ENCODE results near the gene RNF5. TPM values are rescaled to one million over a fixed set of nuclear protein-coding genes. Genes with fewer than 3 reads are reported as not detected.

The RNF5 gene
- polyA plus RNA-seq, 1 donor from 2014 or later = 369 TPM

DNA sequence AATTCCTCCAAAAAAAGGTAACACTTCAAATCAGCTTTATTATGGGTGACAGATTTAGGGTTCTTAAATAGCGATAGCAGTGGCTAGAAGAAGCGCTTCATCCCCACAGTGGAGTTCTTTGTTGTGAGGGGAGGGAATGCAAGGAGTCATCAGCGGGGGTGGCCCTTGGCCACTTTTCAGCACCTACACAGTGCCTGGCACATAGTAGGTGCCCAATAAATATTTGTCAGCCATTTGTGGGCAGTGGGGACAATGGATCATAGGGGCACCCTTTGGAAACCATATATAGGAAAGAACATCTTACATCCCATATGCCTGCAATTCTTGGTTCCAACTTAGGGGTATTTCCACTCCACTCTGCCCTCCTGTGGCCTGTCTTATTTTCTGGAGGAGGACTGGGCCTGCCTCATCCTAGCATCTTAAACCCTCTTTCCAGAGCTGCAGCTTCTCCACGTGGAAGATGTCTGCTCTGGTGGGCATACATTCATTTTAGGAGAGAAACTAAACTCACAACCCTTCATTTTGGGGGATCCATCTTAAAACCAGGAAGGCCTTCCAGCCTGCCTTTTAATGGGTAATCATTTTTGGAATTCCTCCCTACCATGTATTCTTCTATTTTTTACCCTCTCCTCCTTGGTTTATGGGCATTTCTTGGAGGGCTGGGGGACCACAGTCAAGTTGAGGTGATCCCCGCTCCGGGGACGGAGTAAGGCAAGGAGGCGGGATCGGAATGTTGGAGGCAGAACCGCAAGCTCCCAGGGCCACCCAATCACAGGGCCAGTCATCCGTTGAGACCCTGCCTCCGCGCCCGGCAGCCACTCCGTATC, 16.8 kb downstream of the RNF5 start:
- Histone ChIP-seq H3K4me3 (ENCODE audit: low read length) (peak overlapping the region; percentile 82), H2AFZ (ENCODE audit: low read depth, low read length) (peak overlapping the region; percentile 23), H3K9me3 (ENCODE audit: low read length) (no peaks in the 10 kb centered on the region), H3K4me2 (ENCODE audit: low read length) (peak overlapping the region; percentile 96), H4K20me1 (ENCODE audit: insufficient read depth) (no peaks in the 10 kb centered on the region), H3K79me2 (replicated peaks; ENCODE audit: insufficient read depth, low read length) (peaks cover 8% of the 10 kb centered on the region), H3K27ac (ENCODE audit: low read length) (peak overlapping the region; percentile 100), H3K36me3 (ENCODE audit: insufficient read depth, low read length) (no peaks in the 10 kb centered on the region), H3K9me2 (ENCODE audit: insufficient read depth, low read length) (no peaks in the 10 kb centered on the region), H3F3A (ENCODE audit: insufficient read depth, low read length, poor library complexity, severe bottlenecking) (peaks cover 5% of the 10 kb centered on the region), H3K9ac (ENCODE audit: low read length) (peak overlapping the region; percentile 100), H3K27me3 (ENCODE audit: insufficient read depth, low read depth, low read length) (no peaks in the 10 kb centered on the region)
- TF ChIP-seq RAD21 (conservative IDR thresholded peaks at IDR 0.05) = peak; percentile 71
- TF ChIP-seq MXI1 (conservative IDR thresholded peaks at IDR 0.05; ENCODE audit: poor library complexity, severe bottlenecking) = peak; percentile 56
- peak; percentile 81 for TF ChIP-seq CTCF (IDR thresholded peaks at IDR 0.05; ENCODE audit: poor library complexity, severe bottlenecking)
- TF ChIP-seq SMC3 (conservative IDR thresholded peaks at IDR 0.05; ENCODE audit: poor library complexity) = peak; percentile 85
- no peak for TF ChIP-seq TAF1 (IDR thresholded peaks at IDR 0.05; ENCODE audit: low read depth)
- TF ChIP-seq, protein P1, sequence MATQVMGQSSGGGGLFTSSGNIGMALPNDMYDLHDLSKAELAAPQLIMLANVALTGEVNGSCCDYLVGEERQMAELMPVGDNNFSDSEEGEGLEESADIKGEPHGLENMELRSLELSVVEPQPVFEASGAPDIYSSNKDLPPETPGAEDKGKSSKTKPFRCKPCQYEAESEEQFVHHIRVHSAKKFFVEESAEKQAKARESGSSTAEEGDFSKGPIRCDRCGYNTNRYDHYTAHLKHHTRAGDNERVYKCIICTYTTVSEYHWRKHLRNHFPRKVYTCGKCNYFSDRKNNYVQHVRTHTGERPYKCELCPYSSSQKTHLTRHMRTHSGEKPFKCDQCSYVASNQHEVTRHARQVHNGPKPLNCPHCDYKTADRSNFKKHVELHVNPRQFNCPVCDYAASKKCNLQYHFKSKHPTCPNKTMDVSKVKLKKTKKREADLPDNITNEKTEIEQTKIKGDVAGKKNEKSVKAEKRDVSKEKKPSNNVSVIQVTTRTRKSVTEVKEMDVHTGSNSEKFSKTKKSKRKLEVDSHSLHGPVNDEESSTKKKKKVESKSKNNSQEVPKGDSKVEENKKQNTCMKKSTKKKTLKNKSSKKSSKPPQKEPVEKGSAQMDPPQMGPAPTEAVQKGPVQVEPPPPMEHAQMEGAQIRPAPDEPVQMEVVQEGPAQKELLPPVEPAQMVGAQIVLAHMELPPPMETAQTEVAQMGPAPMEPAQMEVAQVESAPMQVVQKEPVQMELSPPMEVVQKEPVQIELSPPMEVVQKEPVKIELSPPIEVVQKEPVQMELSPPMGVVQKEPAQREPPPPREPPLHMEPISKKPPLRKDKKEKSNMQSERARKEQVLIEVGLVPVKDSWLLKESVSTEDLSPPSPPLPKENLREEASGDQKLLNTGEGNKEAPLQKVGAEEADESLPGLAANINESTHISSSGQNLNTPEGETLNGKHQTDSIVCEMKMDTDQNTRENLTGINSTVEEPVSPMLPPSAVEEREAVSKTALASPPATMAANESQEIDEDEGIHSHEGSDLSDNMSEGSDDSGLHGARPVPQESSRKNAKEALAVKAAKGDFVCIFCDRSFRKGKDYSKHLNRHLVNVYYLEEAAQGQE (IDR thresholded peaks at IDR 0.05; ENCODE audit: borderline replicate concordance) = no peak
- TF ChIP-seq EP300 (conservative IDR thresholded peaks at IDR 0.05; ENCODE audit: poor library complexity, severe bottlenecking) = no peak
- TF ChIP-seq POLR2AphosphoS5 (IDR thresholded peaks at IDR 0.05) = peak; percentile 92
- no peak for TF ChIP-seq EZH2 (IDR thresholded peaks at IDR 0.05; ENCODE audit: borderline replicate concordance, insufficient read depth, low read length, poor library complexity, severe bottlenecking)

GRCh38 chr6:32195652-32195901, 17.4 kb downstream of the RNF5 start:
- H3K4me3 ChIP-seq (ENCODE audit: low read length) = peak overlapping the region; percentile 82
- H2AFZ ChIP-seq (ENCODE audit: low read depth, low read length) = peak overlapping the region; percentile 40
- no peaks in the 10 kb centered on the region for H3K9me3 ChIP-seq (ENCODE audit: low read length)
- H3K27ac ChIP-seq (ENCODE audit: low read length) = peak overlapping the region; percentile 100
- H4K20me1 ChIP-seq (ENCODE audit: insufficient read depth) = no peaks in the 10 kb centered on the region
- H3K36me3 ChIP-seq (ENCODE audit: insufficient read depth, low read length) = no peaks in the 10 kb centered on the region
- peak overlapping the region; percentile 100 for H3K9ac ChIP-seq (ENCODE audit: low read length)
- no peaks in the 10 kb centered on the region for H3K27me3 ChIP-seq (ENCODE audit: insufficient read depth, low read depth, low read length)
- H3K4me2 ChIP-seq (ENCODE audit: low read length) = no peak overlapping the region
- no peaks in the 10 kb centered on the region for H3K9me2 ChIP-seq (ENCODE audit: insufficient read depth, low read length)
- H3K79me2 ChIP-seq (replicated peaks; ENCODE audit: insufficient read depth, low read length) = peaks cover 4% of the 10 kb centered on the region
- TF ChIP-seq CTCF (IDR thresholded peaks at IDR 0.05; ENCODE audit: poor library complexity, severe bottlenecking) (peak; percentile 48), SMC3 (conservative IDR thresholded peaks at IDR 0.05; ENCODE audit: poor library complexity) (no peak), MXI1 (conservative IDR thresholded peaks at IDR 0.05; ENCODE audit: poor library complexity, severe bottlenecking) (no peak)
- TF ChIP-seq, protein P1 (IDR thresholded peaks at IDR 0.05; ENCODE audit: borderline replicate concordance) = no peak
- H3F3A ChIP-seq (ENCODE audit: insufficient read depth, low read length, poor library complexity, severe bottlenecking) = peaks cover 5% of the 10 kb centered on the region
